ENCODE data around the gene DVL1. TPM values are rescaled to one million over a fixed set of nuclear protein-coding genes. Genes with fewer than 3 reads are reported as not detected.

Gene DVL1
- total and polyA plus RNA-seq, 4 donors = 39.2 to 79.1 (median 62.8) TPM

DNA sequence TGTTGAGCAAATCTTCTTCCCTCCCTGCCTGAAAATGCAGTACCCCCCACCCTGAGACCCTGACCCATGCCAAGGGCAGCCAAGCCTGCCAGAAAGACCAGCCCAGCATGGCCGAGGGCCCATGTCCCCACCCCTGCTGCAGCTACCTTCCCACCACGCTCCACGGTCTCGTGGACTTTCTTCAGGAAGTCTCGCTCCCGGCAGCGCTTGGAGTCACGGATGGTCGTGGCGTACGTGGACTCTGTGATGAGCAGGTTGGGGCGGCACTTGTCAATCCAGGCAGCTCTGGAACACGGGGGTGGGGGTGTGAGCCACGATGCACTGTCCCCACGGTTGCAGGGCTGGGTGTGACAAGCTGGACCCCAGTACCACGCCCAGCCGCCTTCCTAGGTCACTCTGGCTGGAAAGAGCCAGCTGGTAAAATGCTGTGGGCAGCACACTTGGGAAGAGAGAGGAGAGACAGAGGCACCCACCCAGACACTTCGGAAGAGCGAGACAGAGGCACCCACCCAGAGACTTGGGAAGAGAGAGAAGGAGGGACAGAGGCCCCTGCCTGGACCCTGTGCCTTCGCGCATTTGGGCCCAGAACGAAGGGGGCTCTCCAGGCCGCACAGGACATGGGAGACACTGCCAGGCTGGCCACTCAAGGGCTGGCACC, 34.4 kb downstream of the DVL1 start:
- DNase-seq (no peak), ATAC-seq (ENCODE audit: insufficient read depth, low FRiP score) (no peak)
- peaks cover 0 to 5% (median 0%) of the 10 kb centered on the region in 5 donors for H3K4me1 ChIP-seq (ENCODE audit: control insufficient read depth in 5 of 5, insufficient read depth in 5 of 5, low read length in 5 of 5)
- no peaks in the 10 kb centered on the region for H3K27me3 ChIP-seq (ENCODE audit: control insufficient read depth in 3 of 3, insufficient read depth in 3 of 3, low read length in 2 of 3)
- TF ChIP-seq, protein P1, sequence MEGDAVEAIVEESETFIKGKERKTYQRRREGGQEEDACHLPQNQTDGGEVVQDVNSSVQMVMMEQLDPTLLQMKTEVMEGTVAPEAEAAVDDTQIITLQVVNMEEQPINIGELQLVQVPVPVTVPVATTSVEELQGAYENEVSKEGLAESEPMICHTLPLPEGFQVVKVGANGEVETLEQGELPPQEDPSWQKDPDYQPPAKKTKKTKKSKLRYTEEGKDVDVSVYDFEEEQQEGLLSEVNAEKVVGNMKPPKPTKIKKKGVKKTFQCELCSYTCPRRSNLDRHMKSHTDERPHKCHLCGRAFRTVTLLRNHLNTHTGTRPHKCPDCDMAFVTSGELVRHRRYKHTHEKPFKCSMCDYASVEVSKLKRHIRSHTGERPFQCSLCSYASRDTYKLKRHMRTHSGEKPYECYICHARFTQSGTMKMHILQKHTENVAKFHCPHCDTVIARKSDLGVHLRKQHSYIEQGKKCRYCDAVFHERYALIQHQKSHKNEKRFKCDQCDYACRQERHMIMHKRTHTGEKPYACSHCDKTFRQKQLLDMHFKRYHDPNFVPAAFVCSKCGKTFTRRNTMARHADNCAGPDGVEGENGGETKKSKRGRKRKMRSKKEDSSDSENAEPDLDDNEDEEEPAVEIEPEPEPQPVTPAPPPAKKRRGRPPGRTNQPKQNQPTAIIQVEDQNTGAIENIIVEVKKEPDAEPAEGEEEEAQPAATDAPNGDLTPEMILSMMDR (IDR thresholded peaks at IDR 0.05; ENCODE audit: control extremely low read depth, extremely low read depth) = no peak
- no peak overlapping the region for H3K9ac ChIP-seq (ENCODE audit: insufficient read depth in 1 of 2, low read length in 2 of 2)
- no peak overlapping the region for H3K27ac ChIP-seq (ENCODE audit: low read depth in 1 of 2, low read length in 1 of 2)
- WGBS, 2 donors = 93 to 94% methylated on average over 23 of the region's 23 CpGs
- no peak overlapping the region for H3K4me3 ChIP-seq
- H3K36me3 ChIP-seq (ENCODE audit: control insufficient read depth in 4 of 4, insufficient read depth in 4 of 4, low read length in 4 of 4) = peaks cover 0 to 67% (median 23%) of the 10 kb centered on the region in 4 donors
- no peaks in the 10 kb centered on the region for H3K9me3 ChIP-seq (ENCODE audit: control insufficient read depth in 4 of 4, insufficient read depth in 3 of 4, low read length in 3 of 4)

DNA sequence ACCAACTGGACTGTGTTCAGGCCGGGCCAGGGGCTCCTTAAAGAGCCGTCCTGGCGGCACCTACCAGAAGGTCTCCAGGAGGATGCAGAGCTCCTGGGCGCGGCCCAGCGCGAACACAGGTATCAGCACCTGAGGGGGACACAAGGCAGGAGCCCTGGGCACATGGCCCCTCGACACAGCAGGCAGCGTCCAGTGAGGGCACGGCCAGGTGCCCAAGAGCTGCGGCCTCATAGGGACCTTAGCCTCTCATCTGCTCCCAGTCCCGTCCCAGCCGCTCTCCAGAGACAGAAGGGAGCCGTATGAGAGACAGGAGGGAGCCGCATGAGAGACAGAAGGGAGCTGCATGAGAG, 35.0 kb downstream of the DVL1 start:
- TF ChIP-seq, protein P1 (IDR thresholded peaks at IDR 0.05; ENCODE audit: control extremely low read depth, extremely low read depth) = no peak
- no peak overlapping the region for H3K27ac ChIP-seq (ENCODE audit: low read depth in 1 of 2, low read length in 1 of 2)
- H3K4me1 ChIP-seq (ENCODE audit: control insufficient read depth in 5 of 5, insufficient read depth in 5 of 5, low read length in 5 of 5) = peaks cover 0 to 11% (median 0%) of the 10 kb centered on the region in 5 donors
- peaks cover 0 to 65% (median 22%) of the 10 kb centered on the region in 4 donors for H3K36me3 ChIP-seq (ENCODE audit: control insufficient read depth in 4 of 4, insufficient read depth in 4 of 4, low read length in 4 of 4)
- no peak for DNase-seq
- WGBS, 2 donors = 97% methylated on average over 15 of the region's 15 CpGs
- H3K4me3 ChIP-seq = no peak overlapping the region
- H3K9ac ChIP-seq (ENCODE audit: insufficient read depth in 1 of 2, low read length in 2 of 2) = no peak overlapping the region
- ATAC-seq (ENCODE audit: insufficient read depth, low FRiP score) = no peak
- H3K27me3 ChIP-seq (ENCODE audit: control insufficient read depth in 3 of 3, insufficient read depth in 3 of 3, low read length in 2 of 3) = no peaks in the 10 kb centered on the region
- no peaks in the 10 kb centered on the region for H3K9me3 ChIP-seq (ENCODE audit: control insufficient read depth in 4 of 4, insufficient read depth in 3 of 4, low read length in 3 of 4)

DNA sequence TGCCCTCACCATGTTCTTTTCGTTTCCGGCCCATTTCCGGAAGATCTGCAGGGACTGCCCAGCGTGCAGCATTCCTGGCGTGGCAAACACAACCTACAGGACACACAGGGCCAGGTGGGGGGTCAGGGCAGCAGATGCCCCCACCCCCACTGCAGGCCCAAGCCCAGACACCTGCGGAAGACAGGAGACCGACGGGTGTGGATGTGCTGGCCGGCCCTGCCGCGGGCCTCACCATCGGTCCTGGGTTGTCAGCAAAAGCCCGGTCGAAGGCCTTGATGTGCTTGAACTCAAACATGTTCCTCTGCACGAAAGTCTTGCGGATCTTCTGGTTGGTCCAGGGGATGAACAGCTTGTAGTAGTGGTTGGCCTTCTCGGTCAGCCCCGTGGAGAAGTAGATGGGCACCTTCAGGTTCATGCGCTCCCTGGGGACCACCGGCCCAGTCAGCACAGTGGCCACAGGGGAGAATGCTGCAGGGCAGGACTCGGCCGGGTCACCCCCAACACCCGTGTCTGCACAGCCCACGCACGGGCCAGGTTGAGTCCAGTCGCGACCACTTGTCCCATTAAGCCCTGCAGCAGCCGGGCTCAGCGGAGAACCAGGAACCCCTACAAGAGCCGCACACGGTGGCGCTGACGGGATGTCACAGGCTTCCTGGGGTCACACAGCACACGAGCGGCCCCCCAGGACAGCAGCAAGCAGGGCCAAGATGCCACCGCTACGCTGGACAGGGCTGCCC, 35.5 kb downstream of the DVL1 start:
- no peaks in the 10 kb centered on the region for H3K27me3 ChIP-seq (ENCODE audit: control insufficient read depth in 3 of 3, insufficient read depth in 3 of 3, low read length in 2 of 3)
- H3K9ac ChIP-seq (ENCODE audit: insufficient read depth in 1 of 2, low read length in 2 of 2) = no peak overlapping the region
- peaks cover 0 to 12% (median 0%) of the 10 kb centered on the region in 5 donors for H3K4me1 ChIP-seq (ENCODE audit: control insufficient read depth in 5 of 5, insufficient read depth in 5 of 5, low read length in 5 of 5)
- H3K9me3 ChIP-seq (ENCODE audit: control insufficient read depth in 4 of 4, insufficient read depth in 3 of 4, low read length in 3 of 4) = no peaks in the 10 kb centered on the region
- TF ChIP-seq, protein P1 (IDR thresholded peaks at IDR 0.05; ENCODE audit: control extremely low read depth, extremely low read depth) = no peak
- DNase-seq = no peak
- no peak overlapping the region for H3K27ac ChIP-seq (ENCODE audit: low read depth in 1 of 2, low read length in 1 of 2)
- H3K4me3 ChIP-seq = no peak overlapping the region
- H3K36me3 ChIP-seq (ENCODE audit: control insufficient read depth in 4 of 4, insufficient read depth in 4 of 4, low read length in 4 of 4) = peaks cover 0 to 59% (median 22%) of the 10 kb centered on the region in 4 donors
- ATAC-seq (ENCODE audit: insufficient read depth, low FRiP score) = no peak
- 90 to 96% methylated on average over 37 of the region's 37 CpGs for WGBS, 2 donors

All from lung (tissue), 12 donors.